Left hindlimb (tissue), 1 donor: Measurements from ENCODE around the gene ARMC6.

Experiments used
- DNase-seq: peaks from one replicate; pipeline ENCODE4 v3.0.0-alpha.2; 2018

Gene ARMC6

DNA sequence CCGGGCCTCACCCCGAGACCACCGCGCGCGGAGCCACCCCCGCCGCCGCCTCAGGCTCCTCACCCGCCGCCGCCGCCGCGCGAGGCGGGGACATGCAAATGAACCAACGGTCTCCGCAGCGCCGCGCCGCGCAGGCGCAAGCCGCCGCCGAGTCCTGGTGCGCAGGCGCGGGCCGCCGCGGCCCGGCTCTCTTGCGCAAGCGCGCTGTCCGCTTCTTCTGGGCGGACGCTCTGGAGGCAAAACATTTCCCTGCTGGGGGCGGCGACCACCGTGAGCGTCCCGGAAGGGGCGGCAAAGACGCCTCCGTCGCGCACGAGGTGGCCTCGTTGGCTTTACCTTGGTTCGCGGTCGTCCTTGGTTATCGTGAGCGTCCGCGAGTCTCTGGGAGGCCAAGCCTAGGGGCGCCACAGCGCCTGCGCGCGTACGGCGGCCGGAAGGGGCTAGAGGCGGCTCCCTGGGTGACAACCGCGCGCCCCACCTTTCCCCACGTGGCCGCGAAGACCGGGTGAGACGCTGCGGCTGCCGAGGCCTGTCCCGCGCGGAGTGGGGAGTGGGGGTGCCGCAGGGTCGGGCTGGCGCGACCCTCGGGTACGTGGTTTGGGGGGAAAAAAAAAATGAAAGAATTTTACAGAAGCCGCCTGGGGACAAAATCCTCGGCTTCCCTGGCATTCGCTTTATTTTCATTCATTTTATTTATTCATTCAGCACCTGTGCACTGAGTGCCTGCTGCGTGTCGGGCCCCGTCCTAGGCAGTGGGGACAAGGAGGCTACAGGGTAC is at the start of gene ARMC6, which contains the start of gene SUGP2:
Gene ARMC6, plus strand, starts transcription at position 178 of the 778 bp plus-strand sequence. CDS start 607 bp downstream, outside the sequence.
Gene SUGP2, minus strand, starts transcription at position 92 of the 778 bp plus-strand sequence. CDS start 2,446 bp downstream, outside the sequence.
- DNase-seq = peak; percentile 94

DNA sequence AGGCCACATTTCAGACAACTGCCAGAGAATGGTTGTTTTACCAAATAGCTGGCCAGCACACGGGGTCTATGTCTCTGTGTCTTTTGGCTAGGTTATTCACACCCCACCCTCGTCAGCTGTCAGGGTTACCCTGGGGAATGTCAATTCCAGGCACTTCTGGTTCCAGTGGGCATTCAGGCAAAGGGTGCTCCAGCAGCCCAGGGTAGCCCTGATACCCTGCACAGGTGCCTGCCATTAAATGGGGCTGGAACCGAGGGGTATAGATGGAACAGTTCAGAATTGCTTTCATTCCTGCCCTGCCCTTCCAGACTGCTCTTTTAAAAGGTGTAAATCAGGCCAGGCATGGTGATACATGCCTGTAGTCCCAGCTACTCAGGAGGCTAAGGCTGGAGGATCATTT is 49.2 kb upstream of the ARMC6 start:
- DNase-seq = no peak

DNA sequence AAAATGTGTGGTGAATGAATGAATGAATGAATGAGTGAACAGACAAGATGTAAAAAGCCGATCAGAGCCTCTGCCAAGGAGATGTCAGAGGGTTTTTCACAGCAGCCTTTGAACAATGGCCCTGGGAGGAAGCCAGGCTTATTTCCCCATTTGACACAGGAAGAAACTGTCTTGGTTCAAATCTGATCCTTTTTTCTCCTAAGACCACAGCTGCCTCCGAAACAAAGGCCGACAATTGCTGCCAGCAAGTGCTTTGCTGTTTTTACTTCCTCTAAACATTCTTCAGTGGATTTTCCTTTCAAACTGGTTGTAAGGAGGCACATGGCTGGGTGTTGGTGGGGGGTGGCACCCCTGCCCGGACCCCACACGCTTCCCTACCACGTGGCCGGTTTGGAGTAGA is 48.1 kb upstream of the ARMC6 start:
- DNase-seq = no peak

DNA sequence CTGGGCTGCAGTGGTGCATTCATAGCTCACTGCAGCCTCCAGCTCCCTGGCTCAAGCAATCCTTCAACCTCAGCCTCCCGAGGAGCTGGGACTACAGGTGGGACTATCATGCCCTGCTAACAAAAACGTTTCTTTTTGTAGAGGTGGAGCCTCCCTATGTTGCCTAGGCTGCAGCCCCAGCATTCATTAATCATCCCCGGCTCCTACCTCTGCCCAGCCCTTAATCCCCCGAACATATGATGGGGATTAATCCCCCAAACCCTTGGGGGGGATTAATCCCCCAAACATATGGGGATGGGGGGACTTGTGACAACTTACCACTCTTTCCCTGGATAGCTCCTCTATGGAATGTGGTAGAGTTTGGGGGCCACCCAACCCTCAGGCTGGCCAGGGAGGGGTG is 45.9 kb upstream of the ARMC6 start:
- DNase-seq = no peak

DNA sequence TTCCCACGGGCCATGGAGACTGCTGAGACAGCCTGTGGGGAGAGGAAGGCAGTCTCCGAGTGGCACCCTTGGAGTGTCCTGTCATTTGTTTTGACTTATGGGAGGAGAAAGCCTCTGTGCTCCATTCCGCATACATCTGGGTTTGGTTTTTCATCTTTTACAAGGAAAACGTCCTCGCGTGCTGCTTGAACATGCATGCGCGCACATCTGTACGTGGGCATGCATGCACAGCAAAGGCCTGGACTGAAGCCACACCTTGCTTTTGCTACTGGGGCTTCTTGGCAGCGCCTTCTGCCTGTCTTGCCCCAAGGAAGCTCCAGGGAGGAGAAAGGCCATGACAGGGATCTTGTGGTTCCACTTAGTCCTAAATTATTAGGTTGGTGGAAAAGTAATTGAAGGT is 44.1 kb upstream of the ARMC6 start:
- no peak for DNase-seq

DNA sequence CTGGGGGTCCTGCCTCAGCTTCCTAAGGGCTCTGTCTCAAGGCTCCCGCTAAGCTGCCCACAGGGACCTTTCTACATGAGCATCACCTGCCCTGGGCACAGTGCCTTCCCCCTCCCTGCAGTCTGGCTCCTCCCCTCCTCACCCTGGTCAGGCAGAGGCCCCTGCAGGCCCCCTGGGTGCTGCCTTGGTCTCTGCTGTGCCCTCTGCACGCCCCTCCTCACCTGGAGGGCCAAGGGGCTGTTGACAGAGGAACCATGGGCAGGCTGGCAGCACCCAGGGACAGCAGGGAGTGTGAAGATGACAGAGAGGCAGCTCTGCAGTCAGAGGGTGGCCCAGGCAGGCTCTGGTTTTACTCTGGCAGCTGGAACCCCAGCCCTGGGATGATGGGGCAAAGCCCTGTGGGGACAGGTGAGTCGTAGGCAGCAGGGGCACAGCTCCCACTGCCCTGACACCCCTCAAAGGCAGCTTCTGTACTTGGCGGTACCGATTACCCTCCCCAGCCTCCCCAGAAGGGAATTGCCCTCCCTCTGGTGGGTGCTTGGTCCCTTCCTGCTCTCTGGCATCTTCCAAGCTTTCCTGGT is 43.2 kb upstream of the ARMC6 start:
- DNase-seq = no peak

DNA sequence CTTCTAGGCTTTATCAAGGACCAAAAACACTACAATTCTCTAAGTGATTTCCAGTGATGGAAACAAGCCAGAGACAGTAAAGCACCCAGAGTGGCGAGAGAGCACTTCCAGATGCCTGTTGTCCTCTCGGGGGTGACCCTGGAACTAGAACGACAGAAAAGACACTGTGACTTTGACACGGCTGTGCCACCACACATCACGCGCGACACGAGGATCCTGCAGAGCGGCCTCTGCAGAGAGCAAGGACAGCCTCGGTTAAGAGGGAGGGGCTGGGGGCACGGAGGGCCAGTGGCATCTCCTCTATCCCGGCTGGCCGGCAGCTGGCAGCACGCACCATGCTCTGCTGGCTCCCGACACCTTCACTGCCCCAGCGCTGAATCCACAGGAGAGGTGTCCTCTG is 42.4 kb upstream of the ARMC6 start:
- DNase-seq = no peak

DNA sequence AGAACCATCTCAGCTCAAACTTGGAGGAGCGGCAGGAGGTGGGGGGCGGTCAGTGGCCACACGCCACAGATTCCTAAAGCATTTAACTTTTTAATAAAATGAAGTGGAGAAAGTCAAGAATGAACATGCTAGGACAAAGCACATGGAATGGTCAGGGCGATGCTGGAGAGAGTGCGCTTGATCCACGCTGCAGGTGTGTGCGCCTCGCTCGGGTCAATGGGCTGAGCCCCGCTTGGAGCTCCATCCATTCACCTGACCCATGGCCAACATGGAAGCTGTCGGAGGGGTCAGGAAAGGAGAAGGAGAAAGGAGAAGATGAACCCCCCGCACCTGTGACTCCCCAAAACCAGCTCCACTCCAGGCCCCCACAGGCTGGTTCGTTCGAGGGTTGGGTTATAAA is 41.9 kb upstream of the ARMC6 start:
- DNase-seq = no peak

DNA sequence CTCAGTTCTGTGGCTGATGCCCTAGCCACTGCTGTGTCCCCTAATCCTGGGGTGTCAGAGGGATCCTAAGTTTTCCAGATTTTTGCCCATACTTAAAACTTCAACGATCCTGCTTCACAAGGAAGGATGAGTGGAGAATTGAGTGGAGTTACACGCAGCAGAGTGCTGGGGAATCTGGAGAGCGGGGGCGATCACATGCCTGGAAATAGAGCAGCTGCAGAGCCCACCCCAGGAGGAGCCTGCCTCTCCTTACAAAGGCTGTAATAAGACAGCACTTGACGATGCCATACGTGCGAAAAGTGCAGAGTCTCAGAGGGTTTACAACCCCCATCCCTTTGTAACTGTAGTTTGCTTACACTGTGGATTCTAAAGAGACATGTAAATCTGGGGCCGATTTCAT is 40.7 kb upstream of the ARMC6 start:
- DNase-seq = no peak

DNA sequence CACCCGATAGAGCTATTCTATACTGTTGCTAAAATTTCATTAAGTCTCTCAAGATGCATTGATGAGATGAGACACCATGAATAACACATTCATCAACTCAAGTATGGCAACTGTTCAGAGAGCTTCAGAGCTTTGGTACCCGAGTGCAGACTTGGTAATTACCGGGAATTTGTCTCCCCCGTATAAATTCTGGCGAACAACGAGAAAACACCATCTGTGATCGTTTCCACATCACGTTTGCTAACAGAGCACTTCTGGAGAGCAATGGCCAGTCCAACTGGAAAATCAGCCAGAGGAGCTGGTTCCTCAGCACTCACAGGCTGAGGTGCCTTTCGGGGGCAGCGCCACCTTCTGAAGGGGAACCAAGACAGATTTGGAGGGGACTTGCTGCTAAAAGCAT is 40.3 kb upstream of the ARMC6 start:
- DNase-seq = no peak

DNA sequence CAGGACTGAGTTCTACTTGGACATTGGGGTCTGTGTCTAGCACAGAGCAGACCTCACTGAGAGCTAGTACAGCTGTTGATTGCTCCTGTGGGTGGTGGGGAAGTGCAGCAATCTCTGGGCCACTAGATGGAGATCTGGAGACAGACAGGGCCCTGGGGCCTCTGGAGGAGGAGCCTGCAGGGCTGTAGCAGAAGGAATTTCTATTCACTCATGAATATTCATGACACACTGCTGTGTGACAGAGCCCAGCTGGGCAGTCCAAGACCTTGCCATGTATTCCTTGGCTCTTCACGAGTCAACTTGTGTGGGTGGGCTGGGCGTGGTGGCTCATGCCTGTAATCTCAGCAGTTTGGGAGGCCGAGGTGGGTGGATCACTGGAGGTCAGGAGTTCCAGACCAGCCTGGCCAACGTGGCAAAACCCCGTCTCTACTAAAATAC is 37.6 kb upstream of the ARMC6 start:
- DNase-seq = peak; percentile 47

DNA sequence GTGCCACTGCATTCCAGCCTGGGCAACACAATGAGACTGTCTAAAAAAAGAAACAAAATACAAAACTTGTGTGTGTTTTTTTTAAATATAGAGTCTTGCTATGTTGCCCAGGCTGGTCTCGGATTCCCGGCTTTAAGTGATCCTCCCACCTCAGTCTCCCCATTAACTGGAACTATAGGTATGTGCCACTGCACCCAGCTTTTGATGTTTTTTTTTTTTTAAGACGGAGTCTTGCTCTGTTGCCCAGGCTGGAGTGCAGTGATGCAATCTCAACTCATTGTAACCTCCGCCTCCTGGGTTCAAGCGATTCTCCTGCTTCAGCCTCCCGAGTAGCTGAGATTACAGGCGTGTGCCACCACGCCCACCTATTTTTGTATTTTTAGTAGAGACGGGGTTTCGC is 37.1 kb upstream of the ARMC6 start:
- DNase-seq = no peak

DNA sequence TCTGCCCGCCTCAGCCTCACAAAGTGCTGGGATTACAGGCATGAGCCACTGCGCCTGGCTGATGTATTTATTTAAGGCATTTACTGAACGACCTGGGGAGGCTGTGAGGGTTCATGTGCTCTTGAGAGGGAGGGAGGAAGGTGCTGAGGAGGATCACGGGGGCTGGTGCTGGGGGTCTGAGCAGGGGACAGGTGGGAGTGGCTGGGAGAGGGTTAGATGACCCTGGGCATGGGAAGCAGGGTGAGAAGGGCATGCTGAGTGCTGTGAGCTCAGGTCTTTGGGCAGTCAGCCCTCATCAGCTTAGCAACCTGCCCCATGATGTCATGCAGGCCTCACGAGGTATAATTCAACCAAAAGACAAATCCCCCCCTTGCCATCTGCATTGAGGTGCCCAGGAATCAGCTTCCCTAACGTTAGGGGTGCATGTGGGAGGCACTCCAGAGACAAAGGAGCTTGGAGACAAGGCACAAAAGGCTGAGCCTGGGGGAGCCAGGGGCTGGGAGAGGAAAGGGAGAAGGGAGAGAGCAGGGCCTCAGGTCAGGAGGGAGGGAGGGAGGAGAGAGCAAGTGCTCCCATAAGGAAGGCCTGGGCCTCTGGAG is 36.5 kb upstream of the ARMC6 start:
- DNase-seq = no peak

DNA sequence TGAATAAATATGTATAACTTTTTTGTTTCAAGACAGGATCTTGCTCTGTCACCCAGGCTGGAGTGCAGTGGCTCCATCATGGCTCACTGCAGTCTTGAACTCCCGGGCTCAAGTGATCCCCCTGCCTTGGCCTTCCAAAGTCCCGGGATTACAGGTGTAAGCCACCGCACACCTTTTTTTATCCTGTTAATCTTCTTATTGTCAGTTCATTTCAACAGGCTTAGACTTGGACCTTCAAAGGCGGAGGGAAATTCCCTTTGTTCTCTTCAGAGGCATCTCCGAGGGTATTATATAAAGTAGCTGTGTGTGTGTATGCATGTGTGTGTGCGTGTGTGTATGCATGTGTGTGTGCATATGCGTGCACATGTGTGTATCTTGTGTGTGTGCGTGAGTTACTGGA is 35.1 kb upstream of the ARMC6 start:
- no peak for DNase-seq

DNA sequence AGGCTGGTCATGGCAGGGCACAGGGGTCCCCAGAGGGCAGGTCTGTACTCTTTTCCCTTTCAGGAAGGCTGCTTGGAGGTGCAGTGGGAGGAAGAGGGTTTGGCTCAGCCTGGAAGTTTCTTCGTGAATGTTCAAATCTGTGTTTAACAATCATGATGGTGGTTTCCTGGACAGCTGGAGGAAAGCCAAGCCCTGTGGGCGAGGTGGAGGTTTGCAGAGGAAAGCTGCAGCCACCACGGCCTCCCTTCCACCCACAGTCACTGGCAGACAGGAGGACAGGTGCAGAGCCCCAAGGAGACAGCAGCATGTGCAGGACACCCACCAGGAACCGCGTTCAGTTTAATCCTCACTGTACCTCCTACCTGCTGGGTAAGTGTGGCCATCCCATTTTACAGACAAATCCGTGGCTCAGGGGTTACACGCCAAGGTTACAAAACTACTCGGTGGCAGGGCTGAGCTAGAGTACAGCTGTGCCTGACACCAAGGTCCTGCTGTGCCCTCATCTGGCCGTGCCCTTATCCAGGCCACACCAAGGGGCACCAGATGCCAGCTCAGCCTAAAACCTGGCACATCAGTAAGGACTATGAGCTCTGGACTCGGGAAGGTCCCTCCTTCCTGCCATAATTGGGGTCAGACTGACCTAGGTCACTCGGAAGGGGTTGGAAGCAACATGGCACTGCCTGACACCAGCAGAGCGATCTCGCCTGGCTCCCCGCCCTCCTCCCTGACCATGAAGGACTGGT is 34.2 kb upstream of the ARMC6 start:
- no peak for DNase-seq

DNA sequence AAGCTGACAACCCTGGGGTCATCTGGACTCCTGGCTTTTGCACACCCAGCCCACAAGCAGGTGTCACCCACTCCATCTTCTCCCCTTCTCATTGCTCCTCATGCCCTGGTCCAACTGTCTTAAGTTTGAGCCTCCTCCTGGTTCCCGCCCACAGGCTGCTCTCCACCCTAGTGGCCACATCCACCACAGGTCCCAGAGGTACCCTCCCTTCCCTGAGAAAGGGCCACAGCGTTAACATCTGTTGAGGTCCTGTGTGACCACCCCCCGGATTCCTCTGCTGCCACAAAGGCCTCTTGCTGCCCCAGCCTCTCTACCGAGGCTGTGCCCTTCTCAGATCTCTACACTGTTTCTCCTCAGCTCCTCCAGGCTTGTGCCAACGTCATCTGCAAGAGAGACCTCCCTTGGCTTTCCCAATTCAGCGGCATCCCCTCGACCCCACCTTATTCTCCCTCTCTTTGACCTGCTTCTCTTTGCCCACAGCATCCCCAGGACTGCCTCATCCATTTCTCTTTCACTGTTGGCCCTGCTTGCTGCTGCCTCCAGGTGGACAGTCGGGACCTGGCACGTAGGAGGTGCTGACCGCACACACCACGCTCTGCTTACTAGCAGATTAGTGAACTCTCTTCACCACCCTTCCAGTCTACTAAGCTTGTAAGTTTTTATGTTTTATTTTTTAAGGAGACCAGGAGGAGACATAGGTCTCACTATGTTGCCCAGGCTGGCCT is 33.3 kb upstream of the ARMC6 start:
- no peak for DNase-seq

DNA sequence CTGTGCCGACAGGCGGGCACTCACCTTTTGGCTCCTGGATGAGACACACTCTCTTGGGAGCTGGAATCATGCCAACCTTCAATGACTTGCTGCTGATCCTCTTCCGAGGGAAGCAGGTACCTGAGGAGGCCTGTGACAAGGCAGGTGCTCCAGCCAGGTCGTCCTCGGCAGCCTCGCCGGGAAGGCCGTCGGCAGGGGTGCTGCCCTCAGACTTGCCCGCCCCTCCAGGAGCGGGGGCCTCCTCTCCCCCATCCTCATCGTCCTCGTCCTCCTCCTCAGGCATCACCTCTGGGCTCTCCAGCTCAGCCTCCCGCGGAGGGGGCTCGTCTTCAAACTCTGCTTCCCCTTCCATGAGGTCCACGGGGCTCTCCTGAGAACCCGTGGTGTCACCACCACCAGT is 29.3 kb upstream of the ARMC6 start:
- DNase-seq = no peak

DNA sequence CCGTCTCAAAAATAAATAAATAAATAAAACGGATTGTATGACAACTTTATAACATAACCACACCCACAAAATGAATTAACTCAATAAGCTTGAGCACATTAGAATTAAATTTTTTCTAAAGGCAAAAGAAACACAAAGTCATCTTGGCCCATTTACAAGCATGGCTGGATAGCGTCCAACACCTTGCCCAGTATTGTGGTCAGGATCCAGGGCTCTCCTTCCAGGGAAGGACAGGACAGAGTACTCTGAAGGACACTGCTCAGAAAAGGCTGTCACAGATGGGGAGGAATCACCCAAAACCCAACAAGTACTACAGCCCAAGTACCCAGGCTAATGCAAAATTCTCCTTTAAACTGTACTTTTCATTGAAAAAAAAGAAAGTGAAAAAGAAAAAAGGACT is 27.2 kb upstream of the ARMC6 start:
- DNase-seq = no peak

DNA sequence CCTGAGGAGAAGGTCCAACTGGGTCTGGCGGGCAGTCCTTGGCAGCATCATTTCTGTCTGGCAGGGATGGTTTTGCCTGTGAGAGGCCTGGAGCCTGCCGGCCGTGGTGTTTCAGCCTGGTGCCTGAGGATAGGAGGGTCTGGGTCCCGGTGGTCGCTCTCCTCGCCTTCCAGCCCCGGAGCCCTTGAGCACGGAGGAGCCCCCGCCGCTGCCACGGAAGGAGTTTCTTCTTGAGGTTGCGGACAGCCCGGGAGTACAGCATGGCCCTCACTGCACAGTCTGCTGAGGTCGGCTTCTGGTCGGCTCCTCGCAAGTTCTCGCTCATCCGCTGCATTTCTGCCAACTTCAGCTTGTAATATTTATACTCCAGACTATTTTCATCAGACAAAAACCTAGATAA is 23.5 kb upstream of the ARMC6 start:
- no peak for DNase-seq

DNA sequence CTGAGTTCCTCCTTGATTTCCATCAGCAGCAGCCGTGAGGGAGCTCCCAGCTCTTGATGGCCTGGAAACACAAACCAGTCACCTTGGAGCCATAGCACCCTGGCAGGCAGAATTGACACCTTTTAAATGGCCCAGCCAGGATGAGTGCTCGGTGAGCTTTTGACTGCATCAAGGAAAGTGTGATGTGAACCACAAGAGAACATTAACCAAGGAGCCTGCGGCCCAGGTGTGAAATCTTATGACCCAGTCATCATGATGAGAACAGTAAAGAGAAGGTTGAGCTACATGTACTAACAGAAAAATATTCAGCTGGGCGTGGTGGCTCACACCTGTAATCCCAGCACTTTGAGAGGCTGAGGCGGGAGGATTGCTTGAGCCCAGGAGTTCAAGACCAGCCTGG is 22.9 kb upstream of the ARMC6 start:
- no peak for DNase-seq

DNA sequence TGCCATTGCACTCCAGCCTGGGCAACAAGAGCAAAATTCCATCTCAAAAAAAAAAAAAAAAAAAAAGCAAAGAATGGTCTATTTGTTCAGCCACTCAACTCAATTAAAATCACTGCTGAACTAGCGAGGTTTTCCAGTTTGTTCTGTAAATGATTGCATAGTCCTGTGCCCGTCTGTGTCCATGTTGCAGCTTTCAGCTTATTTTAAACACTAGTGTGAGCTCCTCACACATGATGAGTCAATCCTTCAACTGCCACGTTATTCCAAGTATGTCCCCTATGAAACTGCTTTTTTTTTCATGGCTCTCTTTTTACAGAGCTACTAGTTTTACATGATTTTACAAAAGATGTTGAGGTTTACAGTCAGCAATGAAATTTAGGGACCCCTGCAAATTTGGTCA is 12.3 kb upstream of the ARMC6 start:
- no peak for DNase-seq

DNA sequence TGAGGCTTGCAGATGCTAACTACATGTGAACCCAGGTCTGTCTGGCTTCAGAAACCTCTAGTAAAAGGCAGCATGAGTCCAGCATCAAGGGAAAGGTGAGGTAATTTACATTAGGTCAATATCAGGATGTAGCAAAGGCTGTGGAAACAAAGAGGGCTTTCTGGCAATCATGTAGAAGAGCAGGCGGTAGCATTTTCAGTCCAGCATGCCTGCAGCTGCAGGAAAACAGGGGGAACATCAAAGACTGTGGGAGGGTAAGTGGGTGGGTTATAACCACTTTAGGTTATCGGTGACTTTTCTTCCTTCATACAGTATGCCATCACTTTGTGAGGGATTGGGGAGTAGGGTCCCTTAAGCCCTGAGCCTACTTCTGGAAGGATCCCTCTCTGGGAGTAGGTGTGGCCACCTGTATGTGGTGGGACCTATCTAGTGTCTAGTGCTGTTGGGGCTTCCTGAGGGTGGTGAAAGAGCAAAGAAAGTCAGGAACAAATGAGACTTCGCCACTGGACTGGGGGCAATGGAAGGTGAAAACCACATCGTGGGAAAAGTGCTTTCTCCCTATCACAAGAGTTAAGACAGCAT is 10.9 kb upstream of the ARMC6 start:
- DNase-seq = no peak
